Upper lobe of left lung (tissue), 6 donors: Measurements from ENCODE around the gene ECT2L. TPM values are rescaled to one million over a fixed set of nuclear protein-coding genes. Genes with fewer than 3 reads are reported as not detected.

Experiments used
- ATAC-seq, 2 donors: fragments of 200-7000 bp; cut with Tn5 transposase; one replicate each; pipeline ENCODE4 v1.9.1; 2022; ENCODE audit warnings: mild to moderate bottlenecking in 2 of 2, moderate library complexity in 2 of 2; ENCODE audit not compliant: low FRiP score in 2 of 2
- DNase-seq, 2 donors: peaks; one replicate each; pipeline ENCODE4 v3.0.0-alpha.2; 2019 to 2020
- H3K27ac ChIP-seq, 4 donors: fragments of 200-600 bp; sonication (generic); one replicate each; pipeline ENCODE4 v1.5.1; 2016 to 2019
- H3K27me3 ChIP-seq, 4 donors: fragments of 200-600 bp; sonication (generic); one replicate each; pipeline ENCODE4 v1.5.1; 2017 to 2019
- H3K36me3 ChIP-seq, 4 donors: fragments of 200-600 bp; sonication (generic); one replicate each; pipeline ENCODE4 v1.5.1; 2016 to 2019
- H3K4me1 ChIP-seq, 4 donors: fragments of 200-600 bp; sonication (generic); one replicate each; pipeline ENCODE4 v1.5.1; 2018 to 2019
- H3K4me3 ChIP-seq, 4 donors: fragments of 200-600 bp; sonication (generic); one replicate each; pipeline ENCODE4 v1.5.1; 2017 to 2019; ENCODE audit warnings: mild to moderate bottlenecking in 2 of 4, moderate library complexity in 1 of 4
- H3K9me3 ChIP-seq, 4 donors: fragments of 200-600 bp; sonication (generic); one replicate each; pipeline ENCODE4 v1.5.1; 2018 to 2019
- CTCF ChIP-seq, 6 experiments: fragments of 450-650 bp in 4 of 6; fragments of 200-600 bp in 2 of 6; sonication (generic) in 2 of 6; IDR thresholded peaks; one replicate each; pipeline ENCODE4 v1.5.1; 2016 to 2019; ENCODE audit warnings: antibody characterized with exemption in 6 of 6
- EP300 ChIP-seq, 4 donors: sonication (generic); formaldehyde crosslinking; IDR thresholded peaks; one replicate each; pipeline ENCODE4 v1.5.1; 2017; ENCODE audit warnings: antibody characterized with exemption in 4 of 4, control low read depth in 2 of 4
- POLR2A ChIP-seq, 4 donors: fragments of 450-650 bp; IDR thresholded peaks; one replicate each; pipeline ENCODE4 v1.5.1; 2016 to 2017; ENCODE audit warnings: antibody characterized with exemption in 4 of 4, mild to moderate bottlenecking in 2 of 4
- POLR2AphosphoS5 ChIP-seq, 2 donors: sonication (generic); formaldehyde crosslinking; IDR thresholded peaks; one replicate each; pipeline ENCODE4 v1.5.1; 2017; ENCODE audit warnings: antibody characterized with exemption in 2 of 2
- WGBS, 2 donors: methylation state at CpG; one replicate each; pipeline ENCODE4 v1.1.5; 2017 to 2018; 5-methylcytosine and 5-hydroxymethylcytosine counted together
- total RNA-seq, 6 donors: library from RNA; depleted of rRNA in 4 of 6; stranded (reverse); fragments of >200 nt in 4 of 6; gene quantifications; one replicate each; pipeline versions ENCODE4 v1.1.0 to v1.2.1, GENCODE V29; 2016 to 2021
- donor health status: DM: no; HTN: no; CAD: no; lungs with moderate emphysema.
- donor health status: DM: no; HTN: yes; CAD: no; lungs with severe emphysema.

Gene ECT2L
- total RNA-seq, 6 donors from 2014 or later, result 0.20 to 28.4 (median 3.1) TPM

- Histone ChIP-seq H3K36me3 (no peaks in the 10 kb centered on the region), H3K27ac (no peak overlapping the region), H3K4me3 (no peak overlapping the region), H3K4me1 (no peaks in the 10 kb centered on the region), H3K27me3 (no peaks in the 10 kb centered on the region), H3K9me3 (no peaks in the 10 kb centered on the region)
- 90 to 91% methylated on average over 4 of the region's 4 CpGs for WGBS, 2 donors
- ATAC-seq (no peak), DNase-seq (no peak)
- TF ChIP-seq POLR2A (IDR thresholded peaks at IDR 0.05) (no peak), POLR2AphosphoS5 (IDR thresholded peaks at IDR 0.05) (no peak), EP300 (IDR thresholded peaks at IDR 0.05) (no peak), CTCF (IDR thresholded peaks at IDR 0.05) (no peak)
Observed at GRCh38 chr6:138848461-138848860, 52.6 kb downstream of the ECT2L start.

GRCh38 chr6:138849791-138850190 lies 53.9 kb downstream of the ECT2L start:
- H3K36me3 ChIP-seq, result no peaks in the 10 kb centered on the region
- H3K27ac ChIP-seq, result no peak overlapping the region
- H3K4me1 ChIP-seq, result no peaks in the 10 kb centered on the region
- TF ChIP-seq CTCF (IDR thresholded peaks at IDR 0.05) (no peak), EP300 (IDR thresholded peaks at IDR 0.05) (no peak), POLR2A (IDR thresholded peaks at IDR 0.05) (no peak), POLR2AphosphoS5 (IDR thresholded peaks at IDR 0.05) (no peak)
- H3K4me3 ChIP-seq, result no peak overlapping the region
- ATAC-seq (no peak), DNase-seq (no peak)
- 74 to 75% methylated on average over 6 of the region's 6 CpGs for WGBS, 2 donors
- no peaks in the 10 kb centered on the region for H3K9me3 ChIP-seq
- H3K27me3 ChIP-seq, result no peaks in the 10 kb centered on the region

GRCh38 chr6:138856654-138857053 lies 60.8 kb downstream of the ECT2L start:
- H3K9me3 ChIP-seq, result no peaks in the 10 kb centered on the region
- no peaks in the 10 kb centered on the region for H3K36me3 ChIP-seq
- H3K4me1 ChIP-seq, result no peaks in the 10 kb centered on the region
- WGBS, 2 donors, result 81 to 88% methylated on average over 6 of the region's 6 CpGs
- ATAC-seq (no peak), DNase-seq (no peak)
- TF ChIP-seq EP300 (IDR thresholded peaks at IDR 0.05), result no peak
- TF ChIP-seq CTCF (IDR thresholded peaks at IDR 0.05), result no peak
- TF ChIP-seq POLR2AphosphoS5 (IDR thresholded peaks at IDR 0.05), result no peak
- no peaks in the 10 kb centered on the region for H3K27me3 ChIP-seq
- no peak overlapping the region for H3K4me3 ChIP-seq
- no peak overlapping the region for H3K27ac ChIP-seq

GRCh38 chr6:138857775-138858174 lies 61.9 kb downstream of the ECT2L start:
- Histone ChIP-seq H3K9me3 (no peaks in the 10 kb centered on the region), H3K27ac (no peak overlapping the region), H3K36me3 (no peaks in the 10 kb centered on the region), H3K4me1 (no peaks in the 10 kb centered on the region), H3K4me3 (no peak overlapping the region), H3K27me3 (no peaks in the 10 kb centered on the region)
- DNase-seq (no peak), ATAC-seq (no peak)
- 52 to 54% methylated on average over 10 of the region's 10 CpGs for WGBS, 2 donors
- no peak for TF ChIP-seq CTCF (IDR thresholded peaks at IDR 0.05)
- TF ChIP-seq POLR2A (IDR thresholded peaks at IDR 0.05), result no peak
- no peak for TF ChIP-seq POLR2AphosphoS5 (IDR thresholded peaks at IDR 0.05)
- no peak for TF ChIP-seq EP300 (IDR thresholded peaks at IDR 0.05)

GRCh38 chr6:138862456-138862855 lies 66.6 kb downstream of the ECT2L start:
- no peaks in the 10 kb centered on the region for H3K36me3 ChIP-seq
- peaks cover 0 to 3% (median 0%) of the 10 kb centered on the region in 4 donors for H3K4me1 ChIP-seq
- H3K27me3 ChIP-seq, result no peaks in the 10 kb centered on the region
- no peak overlapping the region for H3K27ac ChIP-seq
- ATAC-seq (no peak), DNase-seq (no peak)
- TF ChIP-seq CTCF (IDR thresholded peaks at IDR 0.05), result no peak
- no peak overlapping the region for H3K4me3 ChIP-seq
- WGBS, 2 donors, result 81 to 84% methylated on average over 8 of the region's 8 CpGs
- H3K9me3 ChIP-seq, result no peaks in the 10 kb centered on the region
